Astrocyte of the cerebellum (primary cell): ENCODE data around the gene PKDREJ.
"Not testable (repeated sequence)": the region's sequence is repeated elsewhere in the genome, so short reads cannot be mapped to it uniquely, and the experiment has no call there.

ENCODE experiments used
- DNase-seq: peaks from one replicate; pipeline ENCODE4 v3.0.0-alpha.2; 2011; ENCODE audit warnings: low read depth
- H3K4me3 ChIP-seq: 2 replicates; pipeline ENCODE4 v1.5.1; 2011; ENCODE audit warnings: mild to moderate bottlenecking, low read depth, low read length, moderate library complexity
- CTCF ChIP-seq: IDR thresholded peaks from 2 replicates; pipeline ENCODE4 v1.5.1; 2012; ENCODE audit warnings: low read length, low read depth, moderate library complexity, mild to moderate bottlenecking; ENCODE audit errors: missing control alignments
- in situ Hi-C: cut with HindIII; loops from 2 replicates; pipeline ENCODE4 v1.10.0; 2017; ENCODE audit warnings: low sequenced_read_pairs

Gene PKDREJ

GRCh38 chr22:46263216-46263590, at the start of gene PKDREJ:
Gene PKDREJ (minus strand): TSS chr22:46263343. CDS start chr22:46263322, 21 bp downstream.
- TF ChIP-seq CTCF = no peak
- no peak within 1 kb of the TSS for H3K4me3 ChIP-seq
- in situ Hi-C loops = no loop called here
- DNase-seq = no peak

- in situ Hi-C loops = loop anchor here (25.0 kb wide), 1 partner anchor 301 kb away; no protein-coding TSS in a partner anchor
Observed at GRCh38 chr22:46312848-46313247, 49.7 kb upstream of the PKDREJ start.

GRCh38 chr22:46312056-46312455, 48.9 kb upstream of the PKDREJ start:
- no peak for TF ChIP-seq CTCF
- DNase-seq = no peak
- H3K4me3 ChIP-seq = no peak overlapping the region
- in situ Hi-C loops = loop anchor here (25.0 kb wide), 1 partner anchor 300 kb away; no protein-coding TSS in a partner anchor

More at GRCh38 chr22:46312848-46313247, 49.7 kb upstream of the PKDREJ start:
- DNase-seq, H3K4me3 ChIP-seq: not testable (repeated sequence)

- in situ Hi-C loops = loop anchor here (25.0 kb wide), 1 partner anchor 297 kb away; no protein-coding TSS in a partner anchor
- TF ChIP-seq CTCF = no peak
- H3K4me3 ChIP-seq = no peak overlapping the region
- no peak for DNase-seq
Observed at GRCh38 chr22:46309526-46310085, 46.5 kb upstream of the PKDREJ start.

GRCh38 chr22:46308283-46308988, 45.3 kb upstream of the PKDREJ start:
- TF ChIP-seq CTCF = no peak
- in situ Hi-C loops = loop anchor here (25.0 kb wide), 1 partner anchor 296 kb away; no protein-coding TSS in a partner anchor
- H3K4me3 ChIP-seq = no peak overlapping the region
- no peak for DNase-seq

GRCh38 chr22:46303347-46303965, 40.3 kb upstream of the PKDREJ start:
- in situ Hi-C loops = loop anchor here (25.0 kb wide), 1 partner anchor 291 kb away; no protein-coding TSS in a partner anchor
- TF ChIP-seq CTCF = no peak
- DNase-seq = no peak

GRCh38 chr22:46300491-46300890, 37.3 kb upstream of the PKDREJ start:
- DNase-seq = no peak
- in situ Hi-C loops = loop anchor here (25.0 kb wide), 1 partner anchor 288 kb away; no protein-coding TSS in a partner anchor
- TF ChIP-seq CTCF = no peak
- no peak overlapping the region for H3K4me3 ChIP-seq

More at GRCh38 chr22:46303347-46303965, 40.3 kb upstream of the PKDREJ start:
- no peak overlapping the region for H3K4me3 ChIP-seq
